ENCODE results near the gene MGAT3.

MGAT3 gene

GRCh38 chr22:39490135-39490798 is 33.5 kb downstream of the MGAT3 start:
- no peaks in the 10 kb centered on the region for H3K9me3 ChIP-seq (replicated peaks; ENCODE audit: low read length)
- no peak overlapping the region for H3K9ac ChIP-seq (ENCODE audit: low read depth, low read length)
- H3K27me3 ChIP-seq (ENCODE audit: control insufficient read depth, insufficient read depth, low read length) = peaks cover 4% of the 10 kb centered on the region
- H3K4me2 ChIP-seq (ENCODE audit: low read length) = no peak overlapping the region
- H3K4me3 ChIP-seq (ENCODE audit: low read length) = no peak overlapping the region
- no peaks in the 10 kb centered on the region for H3K36me3 ChIP-seq (ENCODE audit: insufficient read depth, low read length)
- H3K4me1 ChIP-seq (ENCODE audit: control insufficient read depth, insufficient read depth, low read length) = peaks cover 15% of the 10 kb centered on the region

- Histone ChIP-seq H3K4me3 (ENCODE audit: low read length) (no peak overlapping the region), H3K4me2 (ENCODE audit: low read length) (no peak overlapping the region), H3K9ac (ENCODE audit: low read depth, low read length) (no peak overlapping the region), H3K9me3 (replicated peaks; ENCODE audit: low read length) (no peaks in the 10 kb centered on the region), H3K4me1 (ENCODE audit: control insufficient read depth, insufficient read depth, low read length) (peaks cover 15% of the 10 kb centered on the region), H3K36me3 (ENCODE audit: insufficient read depth, low read length) (no peaks in the 10 kb centered on the region), H3K27me3 (ENCODE audit: control insufficient read depth, insufficient read depth, low read length) (peaks cover 4% of the 10 kb centered on the region)
These were observed 34.3 kb downstream of the MGAT3 start for GRCh38 chr22:39490966-39491680.

- Histone ChIP-seq H3K36me3 (ENCODE audit: insufficient read depth, low read length) (no peaks in the 10 kb centered on the region), H3K9me3 (replicated peaks; ENCODE audit: low read length) (no peaks in the 10 kb centered on the region), H3K4me2 (ENCODE audit: low read length) (no peak overlapping the region), H3K4me1 (ENCODE audit: control insufficient read depth, insufficient read depth, low read length) (peaks cover 15% of the 10 kb centered on the region), H3K4me3 (ENCODE audit: low read length) (no peak overlapping the region), H3K27me3 (ENCODE audit: control insufficient read depth, insufficient read depth, low read length) (peaks cover 4% of the 10 kb centered on the region), H3K9ac (ENCODE audit: low read depth, low read length) (no peak overlapping the region)
These were observed 34.9 kb downstream of the MGAT3 start for GRCh38 chr22:39491696-39492095.

- Histone ChIP-seq H3K36me3 (ENCODE audit: insufficient read depth, low read length) (no peaks in the 10 kb centered on the region), H3K4me1 (ENCODE audit: control insufficient read depth, insufficient read depth, low read length) (peaks cover 15% of the 10 kb centered on the region), H3K4me3 (ENCODE audit: low read length) (no peak overlapping the region), H3K9ac (ENCODE audit: low read depth, low read length) (no peak overlapping the region), H3K27me3 (ENCODE audit: control insufficient read depth, insufficient read depth, low read length) (peaks cover 4% of the 10 kb centered on the region), H3K4me2 (ENCODE audit: low read length) (no peak overlapping the region), H3K9me3 (replicated peaks; ENCODE audit: low read length) (no peaks in the 10 kb centered on the region)
These were observed 35.4 kb downstream of the MGAT3 start for GRCh38 chr22:39492186-39492585.

GRCh38 chr22:39493759-39494158 is 36.9 kb downstream of the MGAT3 start:
- Histone ChIP-seq H3K4me1 (ENCODE audit: control insufficient read depth, insufficient read depth, low read length) (peaks cover 15% of the 10 kb centered on the region), H3K36me3 (ENCODE audit: insufficient read depth, low read length) (no peaks in the 10 kb centered on the region), H3K4me3 (ENCODE audit: low read length) (no peak overlapping the region), H3K4me2 (ENCODE audit: low read length) (no peak overlapping the region), H3K9me3 (replicated peaks; ENCODE audit: low read length) (no peaks in the 10 kb centered on the region), H3K27me3 (ENCODE audit: control insufficient read depth, insufficient read depth, low read length) (peaks cover 4% of the 10 kb centered on the region), H3K9ac (ENCODE audit: low read depth, low read length) (no peak overlapping the region)

- no peak overlapping the region for H3K9ac ChIP-seq (ENCODE audit: low read depth, low read length)
- peaks cover 4% of the 10 kb centered on the region for H3K27me3 ChIP-seq (ENCODE audit: control insufficient read depth, insufficient read depth, low read length)
- H3K4me3 ChIP-seq (ENCODE audit: low read length) = no peak overlapping the region
- no peak overlapping the region for H3K4me2 ChIP-seq (ENCODE audit: low read length)
- peaks cover 15% of the 10 kb centered on the region for H3K4me1 ChIP-seq (ENCODE audit: control insufficient read depth, insufficient read depth, low read length)
- H3K9me3 ChIP-seq (replicated peaks; ENCODE audit: low read length) = no peaks in the 10 kb centered on the region
- no peaks in the 10 kb centered on the region for H3K36me3 ChIP-seq (ENCODE audit: insufficient read depth, low read length)
These were observed 37.8 kb downstream of the MGAT3 start for GRCh38 chr22:39494471-39495120.

GRCh38 chr22:39496131-39496838 is 39.5 kb downstream of the MGAT3 start:
- Histone ChIP-seq H3K4me3 (ENCODE audit: low read length) (no peak overlapping the region), H3K9me3 (replicated peaks; ENCODE audit: low read length) (no peaks in the 10 kb centered on the region), H3K4me2 (ENCODE audit: low read length) (no peak overlapping the region), H3K27me3 (ENCODE audit: control insufficient read depth, insufficient read depth, low read length) (peaks cover 4% of the 10 kb centered on the region), H3K4me1 (ENCODE audit: control insufficient read depth, insufficient read depth, low read length) (peaks cover 15% of the 10 kb centered on the region), H3K36me3 (ENCODE audit: insufficient read depth, low read length) (no peaks in the 10 kb centered on the region), H3K9ac (ENCODE audit: low read depth, low read length) (no peak overlapping the region)

GRCh38 chr22:39497429-39497828 is 40.6 kb downstream of the MGAT3 start:
- no peak overlapping the region for H3K9ac ChIP-seq (ENCODE audit: low read depth, low read length)
- H3K27me3 ChIP-seq (ENCODE audit: control insufficient read depth, insufficient read depth, low read length) = no peaks in the 10 kb centered on the region
- no peak overlapping the region for H3K4me2 ChIP-seq (ENCODE audit: low read length)
- peaks cover 15% of the 10 kb centered on the region for H3K4me1 ChIP-seq (ENCODE audit: control insufficient read depth, insufficient read depth, low read length)
- H3K4me3 ChIP-seq (ENCODE audit: low read length) = no peak overlapping the region
- no peaks in the 10 kb centered on the region for H3K9me3 ChIP-seq (replicated peaks; ENCODE audit: low read length)
- no peaks in the 10 kb centered on the region for H3K36me3 ChIP-seq (ENCODE audit: insufficient read depth, low read length)

GRCh38 chr22:39498368-39498767 is 41.6 kb downstream of the MGAT3 start:
- H3K4me2 ChIP-seq (ENCODE audit: low read length) = no peak overlapping the region
- peaks cover 20% of the 10 kb centered on the region for H3K4me1 ChIP-seq (ENCODE audit: control insufficient read depth, insufficient read depth, low read length)
- no peak overlapping the region for H3K4me3 ChIP-seq (ENCODE audit: low read length)
- no peak overlapping the region for H3K9ac ChIP-seq (ENCODE audit: low read depth, low read length)
- no peaks in the 10 kb centered on the region for H3K27me3 ChIP-seq (ENCODE audit: control insufficient read depth, insufficient read depth, low read length)
- H3K9me3 ChIP-seq (replicated peaks; ENCODE audit: low read length) = no peaks in the 10 kb centered on the region
- H3K36me3 ChIP-seq (ENCODE audit: insufficient read depth, low read length) = no peaks in the 10 kb centered on the region

- H3K9ac ChIP-seq (ENCODE audit: low read depth, low read length) = no peak overlapping the region
- H3K4me2 ChIP-seq (ENCODE audit: low read length) = no peak overlapping the region
- H3K4me1 ChIP-seq (ENCODE audit: control insufficient read depth, insufficient read depth, low read length) = peaks cover 20% of the 10 kb centered on the region
- no peak overlapping the region for H3K4me3 ChIP-seq (ENCODE audit: low read length)
- H3K9me3 ChIP-seq (replicated peaks; ENCODE audit: low read length) = no peaks in the 10 kb centered on the region
- H3K27me3 ChIP-seq (ENCODE audit: control insufficient read depth, insufficient read depth, low read length) = no peaks in the 10 kb centered on the region
- peaks cover under 1% of the 10 kb centered on the region for H3K36me3 ChIP-seq (ENCODE audit: insufficient read depth, low read length)
These were observed 42.0 kb downstream of the MGAT3 start for GRCh38 chr22:39498802-39499201.

- peaks cover 11% of the 10 kb centered on the region for H3K4me1 ChIP-seq (ENCODE audit: control insufficient read depth, insufficient read depth, low read length)
- H3K36me3 ChIP-seq (ENCODE audit: insufficient read depth, low read length) = peaks cover 13% of the 10 kb centered on the region
- H3K27me3 ChIP-seq (ENCODE audit: control insufficient read depth, insufficient read depth, low read length) = no peaks in the 10 kb centered on the region
- H3K9me3 ChIP-seq (replicated peaks; ENCODE audit: low read length) = no peaks in the 10 kb centered on the region
- H3K4me3 ChIP-seq (ENCODE audit: low read length) = no peak overlapping the region
- H3K4me2 ChIP-seq (ENCODE audit: low read length) = no peak overlapping the region
- no peak overlapping the region for H3K9ac ChIP-seq (ENCODE audit: low read depth, low read length)
These were observed 43.3 kb downstream of the MGAT3 start for GRCh38 chr22:39500101-39500500.

Data from skeletal muscle satellite cell (primary cell).